GM12801 (cell line): ENCODE results near the gene AP2A2.

Experiments used
- CTCF ChIP-seq: IDR thresholded peaks from one replicate; pipeline ENCODE4 v1.5.1; 2011; ENCODE audit warnings: control low read depth; ENCODE audit not compliant: insufficient read length; ENCODE audit errors: extremely low read depth

AP2A2 gene

GRCh38 chr11:929405-929804, 3.7 kb downstream of the AP2A2 start:
- no peak for TF ChIP-seq CTCF

- TF ChIP-seq CTCF = no peak
Measured at GRCh38 chr11:931385-931784, 5.7 kb downstream of the AP2A2 start.

GRCh38 chr11:932435-932834, 6.8 kb downstream of the AP2A2 start:
- TF ChIP-seq CTCF = no peak

- no peak for TF ChIP-seq CTCF
Measured at GRCh38 chr11:933142-933851, 7.6 kb downstream of the AP2A2 start.

GRCh38 chr11:933936-934335, 8.3 kb downstream of the AP2A2 start:
- TF ChIP-seq CTCF = no peak

- no peak for TF ChIP-seq CTCF
Measured at GRCh38 chr11:934527-934926, 8.9 kb downstream of the AP2A2 start.

- TF ChIP-seq CTCF = no peak
Measured at GRCh38 chr11:936199-936598, 10.5 kb downstream of the AP2A2 start.

- no peak for TF ChIP-seq CTCF
Measured at GRCh38 chr11:937841-938261, 12.2 kb downstream of the AP2A2 start.
